ENCODE results near the gene ATP6V1F.

DNA sequence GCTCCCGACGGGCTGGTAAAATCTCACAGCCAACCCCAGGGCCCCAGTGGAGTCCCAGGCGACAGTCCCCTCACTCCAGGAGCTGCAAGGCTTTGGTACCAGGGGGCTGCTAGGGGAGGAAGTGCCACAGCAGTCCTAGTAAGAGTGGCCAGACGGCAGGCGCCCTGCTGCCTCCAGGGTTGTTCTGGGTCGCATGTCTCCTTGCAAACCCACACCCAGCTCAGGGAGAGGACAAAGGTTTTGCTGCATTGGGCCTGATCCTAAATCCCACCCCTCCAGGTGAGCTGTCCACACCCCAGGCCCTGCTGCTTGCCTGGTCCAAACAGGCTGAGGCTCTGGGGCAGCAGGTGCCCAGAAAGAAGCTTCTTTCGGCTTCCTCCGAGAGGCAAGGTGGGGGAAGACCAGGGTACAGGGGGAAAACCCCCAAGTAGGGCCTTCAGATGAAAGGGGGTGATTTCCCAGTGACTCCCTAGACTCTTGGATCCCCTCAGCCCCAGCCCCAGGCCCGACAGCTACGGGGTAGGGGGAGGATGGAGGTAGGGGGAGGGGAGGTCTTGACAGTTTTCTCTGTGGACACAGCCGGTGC is 52.0 kb downstream of the ATP6V1F start:
- TF ChIP-seq, protein P1, sequence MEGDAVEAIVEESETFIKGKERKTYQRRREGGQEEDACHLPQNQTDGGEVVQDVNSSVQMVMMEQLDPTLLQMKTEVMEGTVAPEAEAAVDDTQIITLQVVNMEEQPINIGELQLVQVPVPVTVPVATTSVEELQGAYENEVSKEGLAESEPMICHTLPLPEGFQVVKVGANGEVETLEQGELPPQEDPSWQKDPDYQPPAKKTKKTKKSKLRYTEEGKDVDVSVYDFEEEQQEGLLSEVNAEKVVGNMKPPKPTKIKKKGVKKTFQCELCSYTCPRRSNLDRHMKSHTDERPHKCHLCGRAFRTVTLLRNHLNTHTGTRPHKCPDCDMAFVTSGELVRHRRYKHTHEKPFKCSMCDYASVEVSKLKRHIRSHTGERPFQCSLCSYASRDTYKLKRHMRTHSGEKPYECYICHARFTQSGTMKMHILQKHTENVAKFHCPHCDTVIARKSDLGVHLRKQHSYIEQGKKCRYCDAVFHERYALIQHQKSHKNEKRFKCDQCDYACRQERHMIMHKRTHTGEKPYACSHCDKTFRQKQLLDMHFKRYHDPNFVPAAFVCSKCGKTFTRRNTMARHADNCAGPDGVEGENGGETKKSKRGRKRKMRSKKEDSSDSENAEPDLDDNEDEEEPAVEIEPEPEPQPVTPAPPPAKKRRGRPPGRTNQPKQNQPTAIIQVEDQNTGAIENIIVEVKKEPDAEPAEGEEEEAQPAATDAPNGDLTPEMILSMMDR (IDR thresholded peaks at IDR 0.05; ENCODE audit: low read depth, low read length), result peak; percentile 30
- TF ChIP-seq EZH2phosphoT487 (IDR thresholded peaks at IDR 0.05; ENCODE audit: low read depth), result no peak
